Large intestine (tissue), 3 donors: Measurements from ENCODE around the gene PPP1R16B. TPM values are rescaled to one million over a fixed set of nuclear protein-coding genes. Genes with fewer than 3 reads are reported as not detected.

ENCODE experiments used
- DNase-seq, 2 donors: peaks; one replicate each; pipeline versions ENCODE4 v3.0.0 to v3.0.0-alpha.2; 2013
- H3K27ac ChIP-seq: one replicate; pipeline ENCODE4 v1.5.1; 2013; ENCODE audit warnings: low read length
- H3K27me3 ChIP-seq: 2 replicates; pipeline ENCODE4 v1.6.1; 2013; ENCODE audit warnings: low read length; ENCODE audit not compliant: control insufficient read depth, insufficient read depth
- H3K36me3 ChIP-seq: 2 replicates; pipeline ENCODE4 v1.6.1; 2013; ENCODE audit warnings: low read length; ENCODE audit not compliant: control insufficient read depth, insufficient read depth
- H3K4me1 ChIP-seq: one replicate; pipeline ENCODE4 v1.6.1; 2013; ENCODE audit warnings: low read length; ENCODE audit not compliant: control insufficient read depth, insufficient read depth
- H3K4me3 ChIP-seq: one replicate; pipeline ENCODE4 v1.5.1; 2013; ENCODE audit warnings: low read length
- H3K9me3 ChIP-seq: one replicate; pipeline ENCODE4 v1.6.1; 2013; ENCODE audit warnings: mild to moderate bottlenecking, low read depth, low read length, moderate library complexity; ENCODE audit not compliant: control insufficient read depth
- WGBS: methylation state at CpG from one replicate; pipeline ENCODE4 v1.1.5; 2013; ENCODE audit warnings: low lambda C conversion rate; ENCODE audit not compliant: insufficient coverage; 5-methylcytosine and 5-hydroxymethylcytosine counted together
- polyA plus RNA-seq: library from polyadenylated mRNA; unstranded; fragments of 120-200 nt; gene quantifications from one replicate; pipeline ENCODE4 v1.2.1, GENCODE V29; 2013

The PPP1R16B gene
- polyA plus RNA-seq, 1 donor, result 3.5 TPM

DNA sequence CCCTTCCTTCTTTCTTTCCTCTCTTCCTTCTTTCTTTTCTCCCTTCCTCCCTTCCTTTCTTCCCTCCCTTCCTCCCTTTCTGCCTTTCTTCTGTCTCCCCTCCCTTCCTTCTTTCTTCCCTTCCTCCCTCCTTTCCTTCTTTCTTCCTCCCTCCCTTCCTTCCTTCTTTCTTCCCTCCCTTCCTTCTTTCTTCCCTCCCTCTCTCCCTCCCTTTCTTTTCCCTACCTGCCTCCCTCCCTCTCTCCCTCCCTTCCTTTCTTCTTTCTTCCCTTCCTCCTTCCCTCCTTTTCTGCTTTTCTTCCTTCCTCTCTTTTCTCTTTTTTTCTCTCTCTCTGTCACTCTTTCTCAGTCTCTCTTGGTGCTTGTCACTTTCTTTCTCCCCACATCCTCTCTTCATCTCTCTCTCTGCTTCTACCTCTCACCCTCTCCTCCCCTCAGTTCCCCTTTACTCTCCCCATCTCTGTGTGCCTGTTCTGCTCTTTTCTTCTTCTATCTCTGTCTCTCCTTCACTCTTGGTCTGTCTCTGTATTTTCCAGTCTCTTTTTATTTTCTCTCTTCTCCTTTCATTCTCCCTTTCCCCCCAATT is 90.6 kb downstream of the PPP1R16B start:
- H3K4me3 ChIP-seq, result no peak overlapping the region
- DNase-seq, result no peak
- H3K9me3 ChIP-seq, result no peaks in the 10 kb centered on the region
- peaks cover 23% of the 10 kb centered on the region for H3K27me3 ChIP-seq
- no peaks in the 10 kb centered on the region for H3K4me1 ChIP-seq
- no peak overlapping the region for H3K27ac ChIP-seq
- no peaks in the 10 kb centered on the region for H3K36me3 ChIP-seq

DNA sequence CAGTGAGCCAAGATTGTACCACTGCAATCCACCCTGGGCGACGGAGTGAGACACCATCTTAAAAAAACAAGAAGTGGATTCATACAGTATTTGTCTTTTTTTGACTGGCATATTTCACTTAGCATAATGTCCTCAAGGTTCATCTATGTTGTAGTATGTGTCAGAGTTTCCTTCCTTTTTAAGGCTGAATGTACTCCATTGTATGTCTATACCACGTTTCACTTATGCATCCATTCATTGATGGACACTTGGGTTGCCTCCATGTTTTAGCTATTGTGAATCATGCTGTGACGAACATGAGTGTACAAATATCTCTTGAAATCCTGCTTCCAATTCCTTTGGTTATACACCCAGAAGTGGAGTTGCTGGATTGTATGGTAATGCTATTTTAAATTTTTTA is 91.8 kb downstream of the PPP1R16B start:
- H3K27me3 ChIP-seq, result peaks cover 23% of the 10 kb centered on the region
- H3K36me3 ChIP-seq, result no peaks in the 10 kb centered on the region
- DNase-seq, result no peak
- no peak overlapping the region for H3K4me3 ChIP-seq
- H3K9me3 ChIP-seq, result no peaks in the 10 kb centered on the region
- no peaks in the 10 kb centered on the region for H3K4me1 ChIP-seq
- WGBS, result no CpG with 5 or more reads among the region's 4 CpGs
- H3K27ac ChIP-seq, result no peak overlapping the region

DNA sequence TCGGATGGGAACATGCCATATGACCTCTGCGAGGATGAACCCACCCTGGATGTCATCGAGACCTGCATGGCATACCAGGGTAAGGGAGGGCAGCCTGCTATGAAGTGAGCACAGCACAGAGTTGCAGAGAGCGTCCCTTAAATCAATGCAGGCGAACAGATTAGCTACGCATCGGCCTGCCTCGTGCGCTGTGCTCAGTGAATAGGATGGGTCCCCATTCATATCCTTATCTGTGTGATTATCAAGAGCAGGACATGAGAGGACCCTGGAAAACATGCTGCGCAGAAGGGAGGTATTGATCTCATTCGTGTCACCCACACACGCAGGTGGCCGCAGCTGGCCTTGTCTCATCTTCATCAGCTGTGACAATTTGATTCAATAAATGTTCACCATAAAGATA is 95.1 kb downstream of the PPP1R16B start:
- no CpG with 5 or more reads among the region's 13 CpGs for WGBS
- H3K4me3 ChIP-seq, result no peak overlapping the region
- H3K9me3 ChIP-seq, result no peaks in the 10 kb centered on the region

GRCh38 chr20:38902601-38903000 is 97.1 kb downstream of the PPP1R16B start:
- no peaks in the 10 kb centered on the region for H3K4me1 ChIP-seq
- H3K36me3 ChIP-seq, result no peaks in the 10 kb centered on the region
- H3K4me3 ChIP-seq, result no peak overlapping the region
- peaks cover 3% of the 10 kb centered on the region for H3K27me3 ChIP-seq
- no CpG with 5 or more reads among the region's 8 CpGs for WGBS
- no peak overlapping the region for H3K27ac ChIP-seq
- DNase-seq, result no peak
- H3K9me3 ChIP-seq, result no peaks in the 10 kb centered on the region

More for the DNA sequence above, 95.1 kb downstream of the PPP1R16B start:
- no peak for DNase-seq
- H3K27me3 ChIP-seq, result peaks cover 3% of the 10 kb centered on the region
- no peaks in the 10 kb centered on the region for H3K36me3 ChIP-seq
- no peaks in the 10 kb centered on the region for H3K4me1 ChIP-seq
- H3K27ac ChIP-seq, result no peak overlapping the region

DNA sequence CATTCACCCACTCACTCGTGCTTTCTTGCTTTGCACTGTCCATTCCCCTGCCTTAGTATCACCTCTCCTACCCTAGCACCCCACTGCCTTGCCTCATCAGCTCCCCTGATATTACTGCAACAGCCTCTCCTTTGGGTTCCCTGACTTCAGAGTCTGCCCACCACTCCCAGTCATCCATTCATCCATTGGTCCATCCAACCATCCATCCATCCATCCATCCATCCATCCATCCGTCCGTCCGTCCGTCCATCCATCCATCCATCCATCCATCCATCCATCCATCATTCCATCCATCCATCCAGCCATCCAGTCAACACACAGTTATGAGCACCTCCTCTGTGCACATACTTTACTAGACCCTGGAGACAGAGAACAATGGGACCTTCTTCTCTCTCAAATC is 97.8 kb downstream of the PPP1R16B start:
- Histone ChIP-seq H3K27me3 (peaks cover 3% of the 10 kb centered on the region), H3K9me3 (no peaks in the 10 kb centered on the region), H3K4me1 (no peaks in the 10 kb centered on the region), H3K27ac (no peak overlapping the region), H3K4me3 (no peak overlapping the region), H3K36me3 (no peaks in the 10 kb centered on the region)
- WGBS, result 60% methylated on average over 5 of the region's 5 CpGs
- DNase-seq, result no peak

- WGBS, result no CpG with 5 or more reads among the region's 1 CpG
- Histone ChIP-seq H3K4me3 (no peak overlapping the region), H3K4me1 (no peaks in the 10 kb centered on the region), H3K27me3 (peaks cover 6% of the 10 kb centered on the region), H3K27ac (no peak overlapping the region), H3K9me3 (no peaks in the 10 kb centered on the region), H3K36me3 (no peaks in the 10 kb centered on the region)
- DNase-seq, result no peak
Observed at GRCh38 chr20:38905375-38905774, 99.9 kb downstream of the PPP1R16B start.

DNA sequence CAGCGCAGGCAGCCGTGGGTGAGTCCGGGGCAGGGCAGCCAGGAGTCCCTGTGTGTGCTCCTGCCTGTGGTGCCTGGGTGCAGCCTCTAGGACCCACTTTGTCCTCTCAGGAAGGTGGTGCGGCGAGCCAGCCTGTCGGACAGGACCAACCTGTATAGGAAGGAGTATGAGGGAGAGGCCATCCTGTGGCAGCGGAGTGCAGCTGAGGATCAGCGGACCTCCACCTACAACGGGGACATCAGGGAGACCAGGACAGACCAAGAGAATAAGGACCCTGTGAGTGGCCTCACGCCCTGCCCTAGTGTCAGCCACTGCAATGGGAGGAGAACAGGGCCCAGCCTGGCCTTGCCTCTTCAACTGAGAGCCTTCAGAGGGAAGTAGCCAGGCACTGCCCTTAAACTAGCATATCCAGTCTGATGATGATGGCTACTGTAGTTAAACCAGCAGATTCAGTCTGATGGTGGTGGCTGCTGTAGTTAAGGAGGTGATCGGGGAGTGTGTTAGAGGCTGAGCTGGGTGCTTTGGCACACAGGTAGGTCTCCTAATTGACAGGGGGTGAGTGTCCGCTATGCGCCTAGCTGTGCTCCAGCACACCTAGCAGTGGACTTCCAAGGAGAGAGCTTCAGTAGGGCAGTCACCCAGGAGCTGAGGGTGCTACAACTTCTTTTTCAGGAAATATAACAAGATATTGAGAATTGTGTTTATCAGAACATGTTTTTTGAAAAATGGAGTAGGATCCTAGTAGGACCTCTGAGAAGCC is 102.6 kb downstream of the PPP1R16B start:
- Histone ChIP-seq H3K9me3 (no peaks in the 10 kb centered on the region), H3K4me1 (no peaks in the 10 kb centered on the region), H3K4me3 (no peak overlapping the region), H3K36me3 (no peaks in the 10 kb centered on the region), H3K27ac (no peak overlapping the region), H3K27me3 (peaks cover 3% of the 10 kb centered on the region)
- no peak for DNase-seq
- no CpG with 5 or more reads among the region's 13 CpGs for WGBS

GRCh38 chr20:38915355-38915754 is 109.9 kb downstream of the PPP1R16B start:
- Histone ChIP-seq H3K36me3 (no peaks in the 10 kb centered on the region), H3K27ac (no peak overlapping the region), H3K4me1 (no peaks in the 10 kb centered on the region), H3K9me3 (no peaks in the 10 kb centered on the region), H3K27me3 (peaks cover 2% of the 10 kb centered on the region), H3K4me3 (no peak overlapping the region)
- no peak for DNase-seq
- WGBS, result no CpG with 5 or more reads among the region's 7 CpGs

- Histone ChIP-seq H3K36me3 (no peaks in the 10 kb centered on the region), H3K27ac (no peak overlapping the region), H3K27me3 (peaks cover 9% of the 10 kb centered on the region), H3K4me1 (no peaks in the 10 kb centered on the region), H3K9me3 (no peaks in the 10 kb centered on the region), H3K4me3 (no peak overlapping the region)
- no peak for DNase-seq
- 83% methylated on average over 1 of the region's 4 CpGs for WGBS
Observed at GRCh38 chr20:38917657-38918056, 112.2 kb downstream of the PPP1R16B start.

- no CpG with 5 or more reads among the region's 19 CpGs for WGBS
- Histone ChIP-seq H3K9me3 (no peaks in the 10 kb centered on the region), H3K4me3 (no peak overlapping the region), H3K36me3 (no peaks in the 10 kb centered on the region), H3K27ac (no peak overlapping the region), H3K4me1 (no peaks in the 10 kb centered on the region), H3K27me3 (peaks cover 9% of the 10 kb centered on the region)
- DNase-seq, result no peak
Observed at GRCh38 chr20:38918172-38918571, 112.7 kb downstream of the PPP1R16B start.

GRCh38 chr20:38919683-38920082 is 114.2 kb downstream of the PPP1R16B start:
- Histone ChIP-seq H3K4me1 (no peaks in the 10 kb centered on the region), H3K4me3 (no peak overlapping the region), H3K36me3 (no peaks in the 10 kb centered on the region), H3K27ac (no peak overlapping the region), H3K27me3 (peaks cover 9% of the 10 kb centered on the region), H3K9me3 (no peaks in the 10 kb centered on the region)
- no CpG with 5 or more reads among the region's 7 CpGs for WGBS
- no peak for DNase-seq
